Urinary bladder (tissue), 4 donors: ENCODE results near the gene PATJ. TPM values are rescaled to one million over a fixed set of nuclear protein-coding genes. Genes with fewer than 3 reads are reported as not detected.
"Not testable (repeated sequence)": the region's sequence is repeated elsewhere in the genome, so short reads cannot be mapped to it uniquely, and the experiment has no call there.

ENCODE experiments used
- DNase-seq: peaks from one replicate; pipeline ENCODE4 v3.0.0-alpha.2; 2015; ENCODE audit errors: extremely low spot score
- H3K27ac ChIP-seq: one replicate; pipeline ENCODE4 v1.5.1; 2013; ENCODE audit warnings: low read depth, mild to moderate bottlenecking, moderate library complexity
- H3K36me3 ChIP-seq: one replicate; pipeline ENCODE4 v1.6.1; 2013; ENCODE audit warnings: mild to moderate bottlenecking, moderate library complexity; ENCODE audit not compliant: insufficient read depth
- H3K4me1 ChIP-seq: one replicate; pipeline ENCODE4 v1.6.1; 2013; ENCODE audit warnings: mild to moderate bottlenecking, moderate library complexity; ENCODE audit not compliant: insufficient read depth
- H3K4me3 ChIP-seq: one replicate; pipeline ENCODE4 v1.5.1; 2013; ENCODE audit warnings: low read depth, low read length
- WGBS: extraction: QIAGEN DNeasy Blood & Tissue Kit; methylation state at CpG from one replicate; pipeline ENCODE4 v1.1.7; 2013; 5-methylcytosine and 5-hydroxymethylcytosine counted together
- polyA plus RNA-seq: library from polyadenylated mRNA; stranded (reverse); fragments of 200-250 nt; gene quantifications from one replicate; pipeline ENCODE4 v1.2.3, GENCODE V29; 2013
- total RNA-seq: library from RNA; depleted of rRNA; stranded (reverse); fragments of >200 nt; gene quantifications from one replicate; pipeline ENCODE4 v1.2.3, GENCODE V29; 2014
- donor health status: healthy with polysubstance abuse.
- donor health status: healthy.

Gene PATJ
- total and polyA plus RNA-seq, 2 donors = 6.6 to 33.1 TPM

DNA sequence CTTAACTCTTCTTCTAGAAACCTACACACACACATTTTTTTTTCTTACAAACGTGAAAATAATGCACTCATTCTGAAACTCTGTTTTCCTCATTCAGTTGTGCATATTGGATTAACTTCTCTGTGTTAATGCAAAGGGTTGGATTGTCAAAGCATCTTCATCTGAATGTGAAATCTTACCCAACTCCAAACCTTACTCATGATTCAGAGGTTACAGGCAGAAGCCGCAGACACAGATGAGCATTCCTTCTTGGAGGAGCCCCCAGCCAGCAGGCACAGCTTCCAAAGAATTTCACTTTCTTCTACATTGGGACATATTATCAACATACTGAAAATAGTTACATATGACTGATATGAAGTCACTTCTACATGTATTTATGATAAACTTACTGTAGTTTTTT, 15.7 kb downstream of the PATJ start:
- Histone ChIP-seq H3K36me3 (peaks cover 2% of the 10 kb centered on the region), H3K4me1 (no peaks in the 10 kb centered on the region), H3K27ac (no peak overlapping the region), H3K4me3 (no peak overlapping the region)
- 75% methylated on average over 2 of the region's 2 CpGs for WGBS
- DNase-seq = no peak

DNA sequence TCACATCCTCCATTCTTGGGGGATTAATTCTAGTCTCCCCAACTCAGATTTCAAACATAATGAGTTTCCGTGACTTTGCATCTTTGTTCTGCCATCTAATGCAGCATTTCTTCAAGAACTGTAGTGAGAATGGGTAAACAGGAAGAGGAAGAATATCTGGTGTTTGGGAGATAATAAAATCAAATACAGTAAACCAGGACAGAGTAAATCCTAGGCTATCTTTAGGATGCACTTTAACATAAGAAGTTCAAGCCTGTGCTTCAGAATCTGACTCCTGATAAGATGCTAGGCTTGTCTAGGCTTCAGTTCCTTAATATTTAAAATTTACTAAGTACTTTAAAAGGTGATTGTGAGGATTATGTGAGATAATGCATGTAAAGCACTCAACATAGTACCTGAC, 27.9 kb downstream of the PATJ start:
- Histone ChIP-seq H3K27ac (no peak overlapping the region), H3K4me3 (no peak overlapping the region), H3K36me3 (no peaks in the 10 kb centered on the region), H3K4me1 (no peaks in the 10 kb centered on the region)
- DNase-seq = no peak
- 96% methylated on average over 1 of the region's 1 CpG for WGBS

DNA sequence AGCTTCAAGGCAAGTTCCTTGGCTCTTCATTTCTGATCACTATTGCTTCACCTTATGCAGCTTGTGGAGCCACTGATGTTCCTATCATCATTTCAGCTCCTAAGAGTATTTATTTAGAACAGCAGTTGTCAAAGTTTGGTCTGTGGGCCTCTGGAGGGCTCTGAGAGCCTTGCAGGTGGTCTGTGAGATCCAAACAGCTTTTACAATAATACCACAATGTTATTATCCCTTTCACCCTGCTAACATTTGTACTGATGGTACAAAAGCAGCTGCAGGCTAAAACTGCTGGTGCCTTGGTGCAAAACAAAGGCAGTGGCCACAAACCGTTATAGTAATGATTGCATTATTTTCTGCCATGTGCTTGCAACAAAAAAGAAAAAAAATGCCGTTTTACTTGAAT, 33.8 kb downstream of the PATJ start:
- no peaks in the 10 kb centered on the region for H3K36me3 ChIP-seq
- no peak for DNase-seq
- WGBS = 92% methylated on average over 2 of the region's 2 CpGs

DNA sequence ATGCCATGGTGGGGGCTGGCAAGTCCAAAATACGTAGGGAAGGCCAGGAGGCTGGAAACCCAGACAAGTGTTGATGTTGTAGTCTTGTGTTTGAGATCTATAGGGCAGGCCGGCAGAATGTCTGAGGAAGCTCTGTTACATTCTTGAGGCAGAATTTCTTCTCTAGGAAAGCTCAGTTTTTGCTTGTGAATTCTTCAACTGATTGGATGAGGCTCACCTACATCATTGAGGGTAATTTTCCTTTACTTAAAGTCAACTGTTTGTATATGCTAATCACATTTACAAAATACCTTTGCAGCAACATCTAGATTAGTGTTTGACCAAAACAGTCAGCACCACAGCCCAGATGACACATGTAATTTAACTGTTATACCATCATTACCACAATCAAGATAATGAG, 37.0 kb downstream of the PATJ start:
- WGBS = 95% methylated on average over 2 of the region's 2 CpGs
- H3K4me1 ChIP-seq = no peaks in the 10 kb centered on the region
- no peak overlapping the region for H3K27ac ChIP-seq
- H3K36me3 ChIP-seq = no peaks in the 10 kb centered on the region
- DNase-seq = no peak
- no peak overlapping the region for H3K4me3 ChIP-seq

More for the DNA sequence above, 33.8 kb downstream of the PATJ start:
- no peaks in the 10 kb centered on the region for H3K4me1 ChIP-seq
- H3K27ac ChIP-seq = no peak overlapping the region
- H3K4me3 ChIP-seq = no peak overlapping the region

DNA sequence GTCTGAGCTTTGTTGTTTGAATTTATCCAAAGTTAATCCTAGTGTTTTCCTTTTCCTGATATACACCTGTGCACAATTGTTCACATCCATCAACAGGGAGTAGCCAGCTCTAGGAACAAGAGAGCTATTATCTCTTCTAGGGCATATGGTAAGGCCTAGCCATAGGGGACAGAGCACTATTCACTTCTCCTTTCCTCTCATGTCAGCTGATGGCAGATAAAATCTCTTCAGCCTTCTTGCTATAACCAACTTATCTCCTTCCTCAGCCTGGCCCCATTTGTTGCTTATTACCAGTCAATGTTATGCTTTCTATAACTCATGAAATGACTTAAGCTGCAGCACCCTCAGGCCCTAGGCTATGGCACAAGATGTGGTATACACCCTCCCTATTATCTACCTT, 38.9 kb downstream of the PATJ start:
- Histone ChIP-seq H3K4me3 (no peak overlapping the region), H3K27ac (no peak overlapping the region), H3K36me3 (no peaks in the 10 kb centered on the region), H3K4me1 (no peaks in the 10 kb centered on the region)
- DNase-seq = no peak

DNA sequence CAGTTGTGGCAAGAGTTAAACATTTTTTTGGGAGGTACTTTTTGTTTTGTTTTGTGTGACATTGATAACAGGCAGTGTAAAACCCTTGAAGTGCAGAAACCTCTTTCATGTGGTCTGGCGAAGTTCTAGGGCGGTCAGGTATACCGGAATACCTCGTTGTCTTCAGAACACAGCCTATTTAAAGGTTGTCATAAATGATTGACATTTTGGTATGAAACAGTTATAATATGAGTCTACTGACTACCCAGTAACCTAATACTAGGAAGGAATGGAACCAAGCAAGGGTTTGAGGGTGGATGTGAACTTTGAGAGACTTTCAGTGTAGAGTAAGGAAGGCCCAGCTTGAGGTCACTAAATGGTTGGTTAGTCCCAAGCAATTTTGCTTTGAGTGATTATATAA, 40.5 kb downstream of the PATJ start:
- no peak for DNase-seq
- 91% methylated on average over 4 of the region's 4 CpGs for WGBS
- Histone ChIP-seq H3K27ac (peak overlapping the region; percentile 10), H3K36me3 (no peaks in the 10 kb centered on the region), H3K4me1 (no peaks in the 10 kb centered on the region), H3K4me3 (no peak overlapping the region)

DNA sequence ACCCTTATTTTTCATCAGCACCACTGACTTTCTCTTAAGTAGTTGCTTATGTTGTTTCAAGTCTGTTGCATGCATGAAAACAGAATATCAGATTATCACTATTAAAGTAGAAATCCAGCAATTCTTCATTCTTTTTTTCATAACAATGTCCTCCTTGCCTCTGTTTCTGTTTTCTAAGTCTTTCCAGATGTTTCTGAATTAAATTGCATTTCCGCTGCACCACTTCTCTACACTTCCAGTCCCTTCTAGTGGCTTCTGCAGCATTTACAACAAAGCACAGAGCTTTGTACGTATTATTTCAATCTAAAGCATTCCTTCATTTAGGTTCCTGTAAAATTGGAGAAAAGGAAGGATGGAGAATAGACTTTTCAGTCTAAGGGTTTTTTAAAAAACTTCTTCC, 42.4 kb downstream of the PATJ start:
- WGBS = 89% methylated on average over 2 of the region's 2 CpGs
- H3K4me1 ChIP-seq = no peaks in the 10 kb centered on the region
- no peak overlapping the region for H3K4me3 ChIP-seq
- no peaks in the 10 kb centered on the region for H3K36me3 ChIP-seq
- no peak for DNase-seq
- no peak overlapping the region for H3K27ac ChIP-seq

DNA sequence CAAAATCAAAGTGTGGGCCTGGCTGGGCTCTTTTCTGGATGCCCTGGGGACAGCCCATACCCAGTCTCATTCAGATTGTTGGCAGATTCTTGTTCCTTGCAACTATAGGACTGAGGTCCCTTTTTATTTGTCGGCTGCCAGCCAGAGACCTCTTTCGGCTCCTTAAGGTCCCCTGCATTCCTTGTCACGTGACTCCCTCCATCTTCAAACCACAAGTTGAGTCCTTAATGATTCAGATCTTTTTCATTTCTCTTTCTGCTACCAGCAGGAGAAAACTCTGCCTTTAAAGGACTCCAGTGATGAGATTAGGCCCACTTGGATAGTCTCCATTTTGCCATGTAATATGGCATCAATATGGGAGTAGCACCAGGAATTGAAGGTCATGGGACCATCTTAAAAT, 48.6 kb downstream of the PATJ start:
- no peaks in the 10 kb centered on the region for H3K4me1 ChIP-seq
- H3K36me3 ChIP-seq = peaks cover 3% of the 10 kb centered on the region
- no peak overlapping the region for H3K4me3 ChIP-seq
- no peak overlapping the region for H3K27ac ChIP-seq
- DNase-seq = no peak
- 95% methylated on average over 3 of the region's 3 CpGs for WGBS

DNA sequence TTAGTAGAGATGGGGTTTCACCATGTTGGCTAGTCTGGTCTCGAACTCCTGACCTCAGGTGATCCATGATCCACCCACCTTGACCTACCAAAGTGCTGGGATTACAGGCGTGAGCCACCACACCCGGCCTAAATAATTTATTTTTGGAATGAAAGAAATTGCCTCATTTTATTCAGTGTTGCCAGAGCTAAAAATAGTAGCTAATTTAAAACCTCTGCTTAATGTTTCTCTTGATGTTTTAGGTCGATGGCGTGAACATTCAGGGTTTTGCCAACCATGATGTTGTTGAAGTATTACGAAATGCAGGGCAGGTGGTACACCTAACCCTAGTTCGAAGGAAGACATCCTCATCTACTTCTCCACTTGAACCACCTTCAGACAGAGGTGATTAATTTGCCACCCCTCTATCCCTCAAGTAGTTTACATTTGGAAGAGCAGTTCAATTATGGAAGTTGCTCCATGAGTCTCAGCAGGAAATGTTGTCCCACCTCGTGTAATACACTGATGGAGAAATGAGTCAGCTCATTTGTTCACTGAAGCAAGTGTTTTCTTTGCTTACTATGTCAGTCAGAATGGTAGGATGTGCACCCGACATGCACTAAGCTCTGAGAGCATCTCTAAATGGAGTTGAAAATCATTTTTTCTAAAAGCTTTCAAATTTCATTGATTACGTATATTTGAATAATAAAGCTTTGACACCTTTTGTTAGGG, 54.9 kb downstream of the PATJ start:
- DNase-seq = no peak
- H3K4me1 ChIP-seq = no peaks in the 10 kb centered on the region
- peaks cover 3% of the 10 kb centered on the region for H3K36me3 ChIP-seq
- H3K4me3 ChIP-seq = no peak overlapping the region
- no peak overlapping the region for H3K27ac ChIP-seq
- 94% methylated on average over 10 of the region's 10 CpGs for WGBS

DNA sequence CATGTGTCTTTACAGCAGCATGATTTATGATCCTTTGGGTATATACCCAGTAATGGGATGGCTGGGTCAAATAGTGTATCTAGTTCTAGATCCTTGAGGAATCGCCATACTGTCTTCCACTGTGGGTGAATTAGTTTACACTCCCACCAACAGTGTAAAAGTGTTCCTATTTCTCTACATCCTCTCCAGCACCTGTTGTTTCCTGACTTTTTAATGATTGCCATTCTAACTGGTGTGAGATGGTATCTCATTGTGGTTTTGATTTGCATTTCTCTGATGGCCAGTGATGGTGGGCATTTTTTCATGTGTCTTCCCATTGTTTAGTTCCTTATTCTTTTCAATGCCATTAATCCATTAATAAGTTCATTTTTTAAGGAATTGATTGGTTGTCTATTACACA, 58.8 kb downstream of the PATJ start:
- 97% methylated on average over 1 of the region's 1 CpG for WGBS
- H3K36me3 ChIP-seq, DNase-seq, H3K4me3 ChIP-seq, H3K27ac ChIP-seq, H3K4me1 ChIP-seq: not testable (repeated sequence)

DNA sequence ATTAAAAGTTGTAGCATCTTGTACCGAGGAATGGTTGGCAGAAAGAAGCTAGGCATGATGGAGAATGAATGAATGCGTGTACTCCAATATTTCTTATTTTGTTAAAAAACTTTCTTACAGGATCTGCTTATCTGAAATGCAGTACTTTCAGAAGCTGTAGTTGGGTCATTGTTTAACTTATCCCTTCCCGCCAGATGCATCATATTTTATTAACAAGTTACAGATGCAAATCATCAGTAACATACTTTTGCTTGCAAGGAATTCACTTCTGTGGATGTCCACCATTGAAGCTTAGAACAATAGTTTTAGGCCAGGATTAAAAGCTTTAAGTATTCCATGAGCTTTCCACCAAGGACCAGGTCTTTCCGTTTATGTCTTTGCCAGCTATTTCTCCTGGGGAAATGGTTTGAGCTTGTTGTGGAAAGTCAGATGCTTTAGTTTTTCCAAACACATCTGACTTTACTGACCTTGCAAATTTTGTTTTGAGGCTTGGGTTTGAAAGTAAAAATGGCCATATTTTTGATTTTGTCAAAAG, 65.4 kb downstream of the PATJ start:
- H3K4me3 ChIP-seq = no peak overlapping the region
- no peak for DNase-seq
- WGBS = 62% methylated on average over 4 of the region's 4 CpGs

DNA sequence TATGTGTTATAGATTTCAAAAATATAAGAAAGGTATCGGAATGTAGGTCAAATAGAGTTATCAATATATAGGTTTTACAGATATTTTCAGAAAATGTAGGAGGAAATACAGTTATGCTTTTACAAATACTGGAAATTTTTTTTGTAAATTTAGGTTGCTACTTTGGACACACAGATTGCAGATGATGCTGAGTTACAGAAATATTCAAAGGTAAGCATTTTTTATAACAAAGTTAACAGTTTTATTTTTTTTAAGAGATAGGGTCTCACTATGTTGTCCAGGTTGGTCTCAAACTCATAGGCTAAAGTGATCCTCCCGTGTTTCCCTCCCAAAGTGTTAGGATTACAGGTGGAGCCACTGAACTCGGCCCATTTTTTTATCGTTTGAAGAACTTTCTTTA, 66.0 kb downstream of the PATJ start:
- Histone ChIP-seq H3K4me3 (no peak overlapping the region), H3K36me3 (peaks cover 3% of the 10 kb centered on the region), H3K27ac (no peak overlapping the region), H3K4me1 (no peaks in the 10 kb centered on the region)
- 96% methylated on average over 4 of the region's 4 CpGs for WGBS
- DNase-seq = no peak

More for the DNA sequence above, 65.4 kb downstream of the PATJ start:
- Histone ChIP-seq H3K36me3 (peaks cover 3% of the 10 kb centered on the region), H3K4me1 (no peaks in the 10 kb centered on the region), H3K27ac (no peak overlapping the region)

DNA sequence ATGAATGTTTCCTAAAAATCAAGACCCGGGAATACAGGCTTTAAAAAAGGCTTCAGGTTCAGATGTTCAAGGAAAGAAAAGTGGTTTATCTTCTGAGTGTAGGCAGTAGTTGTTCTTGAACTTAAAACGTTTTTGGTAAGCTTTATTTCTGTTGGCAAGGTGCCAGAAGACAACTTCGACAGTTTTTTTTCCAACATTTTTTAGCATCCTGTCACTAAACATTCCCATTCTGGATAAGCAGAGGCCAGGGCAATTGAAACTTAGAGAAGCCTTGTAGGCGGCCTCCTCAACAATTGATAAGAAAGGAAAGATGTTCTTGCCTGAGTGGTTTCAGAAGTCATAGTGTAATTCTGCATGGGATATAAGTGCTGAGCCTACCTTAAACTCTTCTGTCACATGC, 66.7 kb downstream of the PATJ start:
- Histone ChIP-seq H3K4me1 (no peaks in the 10 kb centered on the region), H3K27ac (no peak overlapping the region), H3K36me3 (peaks cover 3% of the 10 kb centered on the region), H3K4me3 (no peak overlapping the region)
- WGBS = 50% methylated on average over 4 of the region's 4 CpGs
- DNase-seq = no peak

DNA sequence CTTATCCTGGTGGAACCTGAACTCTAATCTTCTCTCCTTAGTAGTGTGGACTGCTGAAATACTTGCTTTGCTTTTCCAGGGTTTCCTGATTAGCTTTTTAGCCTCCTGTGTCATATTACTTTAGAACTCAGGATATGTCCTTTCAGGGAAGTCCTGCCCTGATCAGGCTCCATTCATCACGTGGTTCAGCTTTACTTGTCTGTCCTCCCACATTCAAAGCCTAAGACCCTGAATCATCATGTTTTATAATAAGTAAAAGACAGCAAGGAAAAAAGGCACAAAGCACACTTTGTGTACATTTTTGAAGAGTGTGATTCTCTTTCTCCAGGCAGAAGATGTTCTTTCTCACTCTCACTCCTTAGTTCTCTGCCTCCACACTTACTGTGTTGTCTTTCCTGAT, 70.6 kb downstream of the PATJ start:
- no peak overlapping the region for H3K27ac ChIP-seq
- H3K36me3 ChIP-seq = no peaks in the 10 kb centered on the region
- no peak for DNase-seq
- no peaks in the 10 kb centered on the region for H3K4me1 ChIP-seq
- WGBS = 73% methylated on average over 1 of the region's 1 CpG
- H3K4me3 ChIP-seq = no peak overlapping the region

DNA sequence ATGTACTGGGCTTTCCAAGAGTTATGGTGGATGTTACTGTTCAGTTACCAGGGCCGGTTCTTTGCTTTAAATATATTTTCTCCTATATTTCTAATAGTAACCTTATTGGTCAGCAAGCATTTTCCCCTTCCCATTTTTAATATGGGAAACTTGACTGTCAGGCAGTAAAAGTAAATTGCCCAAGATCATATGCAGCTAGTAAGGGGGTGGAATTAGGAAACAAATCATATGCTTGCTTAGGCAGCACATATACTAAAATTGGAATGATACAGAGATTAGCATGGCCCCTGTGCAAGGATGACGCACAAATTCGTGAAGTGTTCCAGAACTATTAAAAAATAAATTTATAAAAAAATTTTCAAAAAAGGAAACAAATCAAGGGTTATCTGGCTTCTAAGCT, 73.9 kb downstream of the PATJ start:
- no peaks in the 10 kb centered on the region for H3K4me1 ChIP-seq
- H3K36me3 ChIP-seq = no peaks in the 10 kb centered on the region
- DNase-seq = no peak
- 90% methylated on average over 3 of the region's 3 CpGs for WGBS
- no peak overlapping the region for H3K27ac ChIP-seq
- no peak overlapping the region for H3K4me3 ChIP-seq
